ENCODE measurements around the gene CCDC68. TPM values are rescaled to one million over a fixed set of nuclear protein-coding genes. Genes with fewer than 3 reads are reported as not detected.

CCDC68 gene
- total RNA-seq, 1 experiment from 2014 or later, result 6.6 TPM

- Histone ChIP-seq H3K9ac (ENCODE audit: low read length) (no peak overlapping the region), H3K4me1 (ENCODE audit: control insufficient read depth in 1 of 2, insufficient read depth in 2 of 2, low read length in 2 of 2) (peaks cover 14 to 18% of the 10 kb centered on the region in 2 experiments; a peak in 3 of 4 replicates), H3K9me3 (ENCODE audit: control insufficient read depth in 1 of 2, insufficient read depth in 1 of 2, low read depth in 1 of 2, low read length in 2 of 2) (no peaks in the 10 kb centered on the region), H3K4me2 (ENCODE audit: low read length) (no peak overlapping the region), H3K9me2 (ENCODE audit: insufficient read depth) (no peaks in the 10 kb centered on the region), H3K27ac (ENCODE audit: low read depth, low read length) (no peak overlapping the region), H3K4me3 (replicated peaks in 1 of 2; ENCODE audit: low read depth in 1 of 2, low read length in 2 of 2) (no peak overlapping the region), H3K27me3 (ENCODE audit: insufficient read depth, low read length) (no peaks in the 10 kb centered on the region), H3K36me3 (ENCODE audit: control insufficient read depth in 1 of 2, insufficient read depth in 2 of 2, low read length in 2 of 2) (no peaks in the 10 kb centered on the region), H2AFZ (ENCODE audit: low read depth, low read length, poor library complexity, severe bottlenecking) (no peak overlapping the region), H4K20me1 (ENCODE audit: insufficient read depth) (no peaks in the 10 kb centered on the region), H3K79me2 (ENCODE audit: insufficient read depth, low read length) (no peaks in the 10 kb centered on the region)
- POLR2A ChIA-PET, result no interaction called here
- RAD21 ChIA-PET (ENCODE audit: low non-redundant PET in 1 of 2, low total read pairs in 2 of 2, uncharacterized antibody in 2 of 2, unreplicated experiment in 2 of 2), result no interaction called here
- ATAC-seq, result no peak
- TF ChIP-seq MAX (IDR thresholded peaks at IDR 0.05), result no peak
- TF ChIP-seq YY1 (IDR thresholded peaks at IDR 0.05; ENCODE audit: extremely low read depth, insufficient replicate concordance, low read depth, low read length), result no peak
- no peak for TF ChIP-seq ELF1 (IDR thresholded peaks at IDR 0.05; ENCODE audit: borderline replicate concordance, low read depth)
- TF ChIP-seq CTCF (IDR thresholded peaks at IDR 0.05 in 2 of 3, conservative IDR thresholded peaks at IDR 0.05 in 1 of 3; ENCODE audit: borderline replicate concordance in 1 of 3, insufficient read depth in 1 of 3, low read depth in 2 of 3, low read length in 2 of 3), result no peak
- TF ChIP-seq SRF (IDR thresholded peaks at IDR 0.05; ENCODE audit: low read depth), result no peak
- no peak for TF ChIP-seq ZBTB33 (IDR thresholded peaks at IDR 0.05; ENCODE audit: extremely low read depth, insufficient replicate concordance, low read length)
- no peak for TF ChIP-seq REST (IDR thresholded peaks at IDR 0.05; ENCODE audit: low read depth)
- no peak for TF ChIP-seq POLR2A (IDR thresholded peaks at IDR 0.05; ENCODE audit: borderline replicate concordance, extremely low read depth, insufficient read depth, insufficient read length)
- TF ChIP-seq ZNF274 (IDR thresholded peaks at IDR 0.05; ENCODE audit: low read depth, low read length), result no peak
- no peak for TF ChIP-seq ATF3 (IDR thresholded peaks at IDR 0.05)
- TF ChIP-seq RAD21 (IDR thresholded peaks at IDR 0.05; ENCODE audit: low read depth), result no peak
- DNase-seq (ENCODE audit: low read depth, low spot score), result no peak
- intact Hi-C loops (cut with micrococcal nuclease), result no loop called here
- CTCF ChIA-PET, result no interaction called here
- BruUV-seq (replicated peaks), result no TSS peak
These were observed 1.9 kb downstream of the CCDC68 start for GRCh38 chr18:54957296-54957832.

Data from HCT116 (cell line).